Stimulated activated CD8-positive, alpha-beta memory T cell treated with anti-CD3 and anti-CD28 coated beads, Interleukin-4, amount 100 ng/mL, for 24 hours (primary cell): Measurements from ENCODE around the gene EIF4A2.
"Not testable (repeated sequence)": the region's sequence is repeated elsewhere in the genome, so short reads cannot be mapped to it uniquely, and the experiment has no call there.

ENCODE experiments used
- DNase-seq: peaks from one replicate; pipeline ENCODE4 v3.0.0-alpha.2; 2020; ENCODE audit warnings: low read depth

The EIF4A2 gene

DNA sequence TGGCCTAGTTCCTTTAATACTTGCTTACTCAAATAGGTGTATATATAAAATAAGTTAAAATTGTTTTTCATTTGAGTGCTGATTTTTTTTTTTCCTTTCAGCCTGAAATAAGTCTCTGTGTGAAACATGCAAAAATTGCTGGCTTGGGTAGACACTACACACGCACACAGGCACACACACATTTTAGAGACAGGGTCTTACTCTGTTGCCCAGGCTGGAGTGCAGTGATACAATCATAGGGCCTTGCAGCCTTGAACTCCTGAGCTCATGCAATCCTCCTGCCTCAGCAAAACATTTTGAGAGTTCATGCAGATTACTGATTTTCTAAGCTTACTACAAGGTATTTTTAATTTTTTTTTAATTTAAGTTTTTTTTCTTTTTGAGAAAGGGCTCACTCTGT, 35.6 kb downstream of the EIF4A2 start:
- DNase-seq, result no peak

DNA sequence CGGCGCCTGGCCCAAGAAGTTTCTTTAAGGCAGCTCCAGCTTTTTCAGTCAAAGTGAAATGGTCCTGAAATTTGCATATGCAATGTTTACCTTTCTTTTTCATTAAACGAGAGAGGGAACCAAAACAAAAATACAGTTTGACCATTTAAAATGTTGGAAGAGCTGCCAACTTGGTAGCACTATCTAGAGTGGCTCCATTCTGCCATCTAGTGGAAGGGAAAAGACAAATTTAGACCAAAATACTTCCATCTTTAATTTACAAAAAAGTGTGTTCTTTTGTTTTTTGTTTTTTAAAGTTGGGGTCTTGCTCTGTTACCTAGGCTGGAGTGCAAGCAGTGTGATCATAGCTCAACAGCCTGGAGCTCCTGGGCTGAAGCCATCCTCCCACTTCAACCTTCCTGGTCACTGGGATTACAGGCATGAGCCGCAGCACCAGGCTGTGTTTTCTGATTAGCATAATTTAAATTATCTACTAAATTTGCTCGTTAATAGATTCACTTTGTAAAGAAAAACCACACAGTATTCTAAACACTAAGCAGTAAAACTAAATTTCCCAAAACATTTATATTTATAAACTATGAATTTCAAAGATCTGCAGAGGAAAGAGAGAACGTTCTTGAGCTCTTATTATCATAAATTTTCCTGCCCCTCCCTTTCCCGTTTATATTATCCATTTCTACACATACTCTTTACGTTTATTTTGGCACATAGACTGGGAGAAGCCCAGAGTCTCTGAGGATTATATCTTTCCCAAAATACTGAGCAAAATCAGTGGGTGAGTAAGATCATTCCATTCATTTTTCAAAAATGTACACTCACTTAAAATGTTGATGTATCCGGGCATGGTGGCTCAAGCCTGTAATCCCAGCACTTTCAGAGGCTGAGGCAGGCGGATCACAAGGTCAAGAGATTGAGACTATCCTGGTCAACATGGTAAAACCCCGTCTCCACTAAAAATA, 38.3 kb downstream of the EIF4A2 start:
- no peak for DNase-seq

DNA sequence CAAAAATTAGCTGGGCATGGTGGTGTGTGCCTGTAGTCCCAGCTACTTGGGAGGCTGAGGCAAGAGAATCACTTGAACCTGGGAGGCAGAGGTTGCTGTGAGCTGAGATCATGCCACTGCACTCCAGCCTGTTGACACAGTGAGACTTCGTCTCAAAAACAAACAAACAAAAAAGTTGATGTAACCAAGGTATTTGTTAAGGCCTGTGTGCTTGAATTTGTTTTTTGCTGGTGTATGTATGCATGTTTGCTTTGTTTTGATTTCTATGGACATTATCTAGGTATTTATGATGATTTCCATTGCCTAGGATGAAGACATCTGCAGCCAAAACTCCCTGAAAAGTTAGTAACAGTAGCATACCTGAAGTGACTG, 39.0 kb downstream of the EIF4A2 start:
- not testable (repeated sequence) for DNase-seq

DNA sequence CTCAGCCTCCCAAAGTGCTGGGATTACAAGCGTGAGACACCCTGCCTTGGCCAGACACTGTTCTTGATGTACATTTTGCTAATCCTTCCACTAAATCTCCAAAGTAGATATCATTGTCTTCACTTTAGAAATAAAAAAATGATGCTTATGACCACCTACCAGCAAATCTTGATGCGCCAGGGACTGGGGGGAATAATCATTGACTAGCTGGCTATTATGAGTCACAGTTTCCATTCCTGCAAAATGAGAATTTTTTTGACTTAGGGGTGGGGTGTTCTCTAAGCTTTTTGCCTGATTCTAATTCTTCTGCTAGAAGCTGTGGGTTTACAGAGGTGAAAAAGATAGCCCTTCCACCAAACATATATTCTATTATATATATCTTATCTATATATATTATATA, 40.0 kb downstream of the EIF4A2 start:
- no peak for DNase-seq

DNA sequence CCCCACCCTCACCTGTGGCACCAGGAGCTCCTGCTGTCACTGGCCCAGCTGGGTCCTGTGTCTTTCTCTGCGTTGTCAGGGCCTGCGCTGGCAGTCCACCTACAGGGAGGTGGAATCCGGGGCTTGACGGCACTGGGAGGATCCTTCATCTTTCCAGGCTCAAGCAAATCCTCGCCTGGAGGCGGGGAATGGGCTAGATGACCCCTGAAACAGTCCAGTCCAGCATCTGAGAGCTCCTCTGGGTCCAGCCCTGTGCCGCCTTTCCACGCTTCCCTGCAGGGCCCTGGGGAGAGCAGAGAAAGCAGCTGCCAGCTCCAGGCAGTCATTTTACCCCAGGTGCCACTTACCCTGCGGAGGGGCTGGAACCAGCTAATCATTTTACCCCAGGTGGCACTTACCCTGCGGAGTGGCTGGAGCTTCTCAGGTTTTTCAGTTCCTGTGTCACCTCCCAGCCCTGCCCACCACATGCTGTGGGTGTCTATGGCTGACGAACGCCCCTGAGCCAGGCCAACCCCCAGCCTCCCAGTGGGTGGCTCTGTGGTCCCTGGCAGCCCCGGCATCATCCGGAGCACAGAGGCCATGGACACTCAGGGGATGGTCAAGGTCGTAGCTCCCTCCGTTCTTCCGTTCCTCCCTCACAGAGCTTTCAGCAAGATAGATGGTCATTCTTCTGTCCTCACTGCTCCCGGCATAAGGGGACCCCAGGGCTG, 41.2 kb downstream of the EIF4A2 start:
- no peak for DNase-seq

DNA sequence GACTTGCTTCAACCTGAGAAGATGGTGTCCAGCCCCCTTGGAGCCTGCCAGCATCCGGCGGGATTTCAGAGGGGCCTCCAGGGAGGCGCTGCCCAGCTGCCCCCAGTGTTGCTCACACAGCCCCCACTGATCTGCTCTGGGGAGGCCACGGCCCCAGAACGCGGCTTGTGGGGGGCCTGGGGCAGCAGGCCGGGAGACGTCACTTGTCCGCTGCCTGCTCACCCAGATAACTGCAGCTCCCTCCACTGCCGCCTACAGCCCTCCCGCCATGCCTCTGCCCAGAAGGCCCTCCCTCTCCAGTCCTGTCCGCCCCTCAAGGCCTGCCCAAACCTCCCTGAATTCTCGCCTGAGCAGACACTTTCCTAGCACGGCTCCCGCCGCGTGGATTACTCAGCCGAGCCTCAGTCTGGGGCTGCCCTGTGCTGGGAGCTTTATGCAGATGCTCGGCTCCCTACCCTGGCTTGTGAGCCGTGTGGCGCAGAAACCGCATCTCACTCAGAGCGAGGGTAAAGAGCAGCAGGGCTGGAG, 42.0 kb downstream of the EIF4A2 start:
- peak; percentile 30 for DNase-seq

DNA sequence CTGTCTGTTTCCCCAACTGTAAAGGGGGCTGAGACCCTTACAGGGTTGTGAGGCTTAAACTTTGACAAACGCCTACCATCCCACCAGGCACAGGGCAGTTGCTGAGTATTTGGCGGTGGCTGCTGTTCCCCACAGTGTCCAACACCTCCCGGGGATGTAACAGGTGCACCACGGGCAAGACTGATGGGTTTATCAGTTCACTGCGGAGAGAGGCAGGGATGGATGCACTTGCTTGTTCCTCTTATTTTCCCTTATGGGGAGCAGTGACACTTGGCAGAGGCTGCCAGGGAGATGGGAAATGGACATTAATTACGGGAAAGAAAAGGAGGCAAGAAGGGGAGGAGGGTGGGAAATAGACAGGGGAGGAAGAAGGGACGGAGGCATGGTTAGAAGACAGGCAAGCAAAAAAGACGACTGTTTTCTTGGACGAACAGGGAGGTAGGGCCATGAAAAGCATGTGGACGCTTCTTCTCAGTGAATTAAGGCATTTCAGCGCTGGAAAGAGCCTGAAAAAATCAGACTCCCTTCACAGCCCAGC, 42.6 kb downstream of the EIF4A2 start:
- DNase-seq, result no peak

DNA sequence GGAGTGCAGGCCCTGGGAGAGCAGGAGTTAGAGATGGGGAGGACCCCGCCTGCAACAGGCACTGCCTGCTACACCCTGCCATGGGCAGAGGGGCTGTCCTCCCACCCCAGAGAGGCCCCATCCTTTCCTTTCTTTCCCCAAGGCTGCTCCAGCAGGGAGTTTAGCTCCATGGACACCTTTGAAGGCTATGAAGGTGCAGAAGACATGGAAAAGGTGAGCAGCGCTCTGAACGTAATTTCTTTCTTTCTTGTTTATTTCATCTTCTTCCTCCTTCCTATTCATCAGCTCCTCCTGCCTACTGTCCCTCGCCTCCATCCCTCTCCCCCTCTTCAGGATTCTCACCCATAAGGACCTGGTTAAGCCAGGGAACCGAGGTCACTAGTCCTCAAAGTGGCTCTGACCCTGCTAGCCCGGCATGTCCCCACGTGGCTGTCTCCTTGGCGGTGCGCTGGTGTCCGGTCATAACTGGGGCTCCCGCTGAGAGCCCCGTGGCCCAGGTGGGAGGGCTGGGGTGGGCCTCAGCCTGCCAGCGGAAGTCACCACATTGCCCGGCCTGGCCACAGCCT, 43.1 kb downstream of the EIF4A2 start:
- DNase-seq, result no peak

DNA sequence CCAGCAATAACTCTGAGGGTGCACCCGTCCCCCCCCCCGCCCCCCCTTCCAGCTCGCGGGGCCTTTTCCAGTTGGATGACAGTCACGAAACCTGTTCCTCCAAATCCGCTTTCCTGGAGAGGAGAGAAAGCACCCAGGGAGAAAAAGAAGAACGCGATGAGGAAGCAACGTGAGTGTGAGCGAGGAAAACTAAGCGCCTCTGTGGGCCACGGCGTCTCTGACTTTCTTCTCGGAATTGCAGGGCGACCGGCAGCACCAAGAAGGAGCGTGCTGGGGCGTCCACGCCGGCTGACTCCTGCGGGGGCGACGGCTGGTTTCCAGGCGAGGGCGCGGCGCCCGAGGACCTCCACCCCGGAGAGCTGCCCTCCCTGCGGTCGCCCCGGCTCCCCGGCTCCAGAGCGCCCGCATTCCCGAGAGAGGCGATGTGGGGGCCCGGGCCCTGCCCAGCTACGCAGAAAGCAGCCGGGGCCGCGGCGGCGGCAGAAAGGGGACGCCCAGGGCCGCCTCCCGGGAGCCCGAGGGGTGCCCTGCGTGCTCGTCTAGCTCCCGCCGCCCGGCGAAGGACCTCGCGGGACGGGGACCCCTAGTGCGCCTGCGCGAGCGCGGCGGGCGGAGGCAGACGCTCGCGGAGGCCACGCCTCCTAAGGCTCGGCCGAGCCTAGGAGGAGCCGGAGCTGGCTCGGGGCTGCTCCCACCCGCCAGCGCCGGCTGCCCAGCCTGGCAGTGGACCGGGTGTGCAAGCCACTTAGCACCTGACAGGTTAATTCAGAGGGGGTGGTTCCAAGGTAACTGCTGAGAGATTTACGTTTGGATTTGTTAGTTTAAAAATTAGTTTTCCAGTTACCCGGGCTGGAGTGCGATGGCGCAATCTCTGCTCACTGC, 43.8 kb downstream of the EIF4A2 start:
- DNase-seq, result peak; percentile 77

DNA sequence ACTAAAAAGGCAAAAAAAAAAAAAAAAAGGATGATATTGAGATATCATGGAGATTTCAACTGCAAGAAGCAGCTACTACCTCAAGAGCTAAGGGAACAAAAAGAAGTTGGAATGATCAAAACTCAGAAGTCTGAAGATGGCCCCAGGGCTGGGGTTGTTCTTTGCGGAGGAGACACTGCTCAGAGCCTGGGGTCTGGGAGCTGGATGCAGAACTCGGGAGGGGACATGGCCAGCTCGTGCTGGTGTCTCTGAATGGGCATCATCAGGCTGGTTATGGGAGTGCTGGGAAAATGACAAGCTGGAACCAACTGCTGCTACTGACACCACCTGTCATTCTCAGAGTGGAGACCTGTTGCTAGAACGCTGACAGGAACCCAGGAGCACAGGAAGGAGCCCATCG, 45.0 kb downstream of the EIF4A2 start:
- DNase-seq, result no peak

DNA sequence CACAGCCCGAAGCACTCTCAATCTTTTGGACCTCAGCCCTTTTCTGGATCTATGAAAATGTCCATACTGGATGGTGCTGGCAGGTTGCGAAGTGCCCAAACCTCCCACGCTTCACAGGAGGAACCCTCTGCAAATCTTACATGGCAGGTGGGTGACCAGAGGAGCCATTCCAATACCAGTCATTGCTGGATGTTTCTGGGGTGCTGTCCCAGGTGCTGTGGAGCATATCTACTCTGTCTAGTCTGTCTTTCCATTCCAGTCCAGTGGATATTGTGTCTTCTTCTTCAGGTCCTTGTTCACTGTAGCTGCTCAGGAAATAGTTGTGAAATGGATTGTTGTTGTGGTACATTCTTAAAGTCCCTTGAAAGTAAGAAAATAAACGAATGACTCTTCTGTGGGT, 48.4 kb downstream of the EIF4A2 start:
- no peak for DNase-seq

DNA sequence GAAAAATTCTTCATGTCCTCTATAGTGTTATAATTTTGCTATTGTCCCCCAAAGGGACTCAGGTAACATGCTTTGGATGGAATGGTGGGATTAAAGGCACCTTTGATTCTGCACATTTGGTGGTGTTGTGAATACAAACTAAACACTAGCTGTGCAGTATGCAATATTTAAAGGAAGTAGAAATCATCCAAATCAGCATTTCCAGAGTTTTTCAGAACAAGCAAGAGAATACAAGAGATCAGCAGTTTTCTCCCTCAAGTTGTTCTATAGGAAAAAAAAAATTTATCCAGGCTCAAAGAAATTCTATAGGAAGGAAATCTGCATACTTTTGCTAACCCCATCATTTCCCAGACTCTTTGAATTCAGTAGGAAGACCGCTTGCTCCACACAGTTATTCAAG, 48.9 kb downstream of the EIF4A2 start:
- DNase-seq, result no peak
